Measurements from ENCODE around the gene SNRPN.
"Not testable (repeated sequence)": the region's sequence is repeated elsewhere in the genome, so short reads cannot be mapped to it uniquely, and the experiment has no call there.

SNRPN gene

DNA sequence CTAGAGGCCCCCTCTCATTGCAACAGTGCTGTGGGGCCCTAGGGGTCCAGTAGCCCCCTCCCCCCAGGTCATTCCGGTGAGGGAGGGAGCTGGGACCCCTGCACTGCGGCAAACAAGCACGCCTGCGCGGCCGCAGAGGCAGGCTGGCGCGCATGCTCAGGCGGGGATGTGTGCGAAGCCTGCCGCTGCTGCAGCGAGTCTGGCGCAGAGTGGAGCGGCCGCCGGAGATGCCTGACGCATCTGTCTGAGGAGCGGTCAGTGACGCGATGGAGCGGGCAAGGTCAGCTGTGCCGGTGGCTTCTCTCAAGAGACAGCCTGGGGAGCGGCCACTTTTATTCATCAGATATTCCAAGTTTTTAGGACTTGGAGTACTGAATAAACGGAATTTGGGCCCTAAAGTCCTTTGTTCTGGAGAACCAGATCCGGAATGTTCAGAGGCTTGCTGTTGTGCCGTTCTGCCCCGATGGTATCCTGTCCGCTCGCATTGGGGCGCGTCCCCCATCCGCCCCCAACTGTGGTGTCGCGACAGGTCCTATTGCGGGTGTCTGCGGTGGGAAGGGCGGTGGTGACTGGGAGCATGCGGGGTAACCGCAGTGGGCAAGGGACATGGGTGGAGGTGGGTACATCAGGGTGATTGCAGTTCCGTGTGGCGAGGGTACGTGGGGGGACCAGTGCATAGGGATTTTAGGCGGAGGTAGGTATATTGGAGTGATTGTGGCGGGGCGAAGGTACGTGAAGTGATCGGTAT is at the start of gene SNRPN, which contains the start of gene SNURF:
Gene SNRPN (plus strand): TSS at position 205 of the 748 bp plus-strand sequence. CDS start 19,467 bp downstream, outside the sequence.
Gene SNURF (plus strand): TSS at position 205 of the 748 bp plus-strand sequence. CDS start 62 bp downstream, at position 267.
- peak; percentile 69 for DNase-seq

DNA sequence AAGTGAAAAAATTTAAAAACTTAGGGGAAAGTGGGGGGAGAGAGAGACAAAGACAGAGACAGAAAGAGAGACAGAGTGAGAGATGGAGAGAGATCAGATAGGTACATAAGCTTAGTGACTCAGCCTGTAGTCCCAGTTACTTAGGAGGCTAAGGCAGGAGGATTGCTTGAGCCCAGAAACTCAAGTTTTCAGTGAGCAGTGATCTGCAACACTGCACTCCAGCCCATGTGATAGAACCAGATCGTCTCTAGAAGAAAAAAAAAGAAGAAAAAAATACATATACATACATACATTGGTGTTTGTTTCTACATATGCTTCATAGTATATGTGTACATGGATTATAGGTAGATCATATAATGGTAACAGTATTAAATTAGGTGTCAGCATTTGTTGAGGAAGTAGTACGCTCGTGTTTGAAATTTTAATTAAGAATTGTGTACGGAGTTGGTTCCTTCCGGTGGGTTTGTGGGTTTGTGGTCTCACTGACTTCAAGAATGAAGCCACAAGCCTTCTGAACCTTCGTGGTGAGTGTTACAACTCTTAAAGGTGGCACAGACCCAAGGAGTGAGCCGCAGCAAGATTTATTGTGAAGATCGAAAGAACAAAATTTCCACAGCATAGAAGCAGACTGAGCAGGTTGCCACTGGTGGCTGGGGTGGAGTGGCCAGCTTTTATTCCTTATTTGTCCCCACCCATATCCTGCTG is 38.3 kb upstream of the SNRPN start:
- no peak for DNase-seq

DNA sequence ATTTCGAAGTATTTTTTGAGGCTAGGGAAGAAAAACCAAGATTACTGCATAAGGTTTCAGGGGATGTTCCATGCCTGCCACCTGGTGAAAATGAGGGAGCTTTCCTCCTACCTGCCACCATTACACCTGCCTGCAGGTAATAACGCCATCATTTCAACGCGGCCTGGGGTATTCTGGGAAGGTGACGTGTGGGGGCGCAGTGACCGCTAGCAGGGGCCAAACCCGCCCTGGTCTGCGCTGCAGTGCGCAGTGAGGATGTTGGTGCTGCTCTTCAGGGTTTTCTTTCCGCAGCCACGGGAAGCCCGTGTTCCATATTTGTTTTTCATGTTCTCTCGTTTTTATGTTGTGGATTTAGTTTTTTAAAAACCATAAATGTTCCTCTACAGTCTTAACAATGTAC is 37.4 kb upstream of the SNRPN start:
- no peak for DNase-seq

DNA sequence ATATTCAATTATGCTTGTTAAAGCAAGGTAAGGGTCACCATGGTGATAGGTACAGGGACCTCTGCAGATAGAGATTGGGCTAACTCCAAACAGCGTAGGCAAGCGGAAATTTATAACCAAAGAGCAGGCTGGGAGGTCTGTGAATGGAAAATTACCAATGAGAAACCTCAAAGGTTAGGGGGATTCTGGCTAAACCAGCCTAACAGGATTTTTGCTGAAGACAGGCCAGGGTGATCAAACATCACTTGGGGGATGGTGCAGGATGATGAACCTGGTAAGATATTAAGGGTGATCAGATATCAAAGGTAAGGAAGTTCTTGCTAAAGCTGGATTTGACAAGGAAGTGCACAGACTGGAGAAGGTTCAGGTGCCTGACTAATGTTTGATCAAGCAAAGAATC is 35.3 kb upstream of the SNRPN start:
- DNase-seq = no peak

DNA sequence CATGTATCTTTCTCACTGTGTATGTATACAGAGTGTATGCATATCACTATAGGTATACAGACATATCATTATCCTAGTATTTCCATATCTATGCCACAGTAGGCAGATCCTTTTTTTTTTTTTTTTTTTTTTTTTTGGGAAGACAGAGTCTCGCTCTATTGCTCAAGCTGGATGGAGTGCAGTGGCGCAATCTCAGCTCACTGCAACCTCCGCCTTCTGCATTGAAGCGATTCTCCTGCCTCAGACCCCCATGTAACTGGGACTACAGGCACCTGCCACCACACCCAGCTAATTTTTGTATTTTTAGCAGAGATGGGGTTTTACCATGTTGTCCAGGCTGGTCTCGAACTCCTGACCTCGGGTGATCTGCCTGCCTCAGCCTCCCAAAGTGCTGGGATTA is 32.0 kb upstream of the SNRPN start:
- DNase-seq = not testable (repeated sequence)

DNA sequence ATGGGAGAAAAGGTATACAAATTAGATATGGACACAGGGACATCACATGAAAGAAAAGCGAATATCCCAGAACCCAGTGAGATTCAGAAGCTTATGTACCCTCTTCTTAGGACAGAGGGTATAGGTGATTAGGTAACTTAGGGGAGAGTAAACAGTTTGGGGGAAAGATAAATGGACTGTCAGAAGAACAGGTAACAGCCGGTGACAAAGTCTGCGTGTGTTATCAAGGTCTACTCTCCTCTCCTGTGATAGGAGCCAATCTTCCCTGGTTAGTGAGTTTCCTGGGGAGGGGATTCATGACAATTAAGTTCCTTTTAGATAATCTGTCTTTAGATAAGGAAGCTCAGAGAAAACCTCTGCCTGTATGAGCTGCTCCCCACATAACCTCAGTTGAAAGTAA is 30.6 kb upstream of the SNRPN start:
- DNase-seq = no peak

DNA sequence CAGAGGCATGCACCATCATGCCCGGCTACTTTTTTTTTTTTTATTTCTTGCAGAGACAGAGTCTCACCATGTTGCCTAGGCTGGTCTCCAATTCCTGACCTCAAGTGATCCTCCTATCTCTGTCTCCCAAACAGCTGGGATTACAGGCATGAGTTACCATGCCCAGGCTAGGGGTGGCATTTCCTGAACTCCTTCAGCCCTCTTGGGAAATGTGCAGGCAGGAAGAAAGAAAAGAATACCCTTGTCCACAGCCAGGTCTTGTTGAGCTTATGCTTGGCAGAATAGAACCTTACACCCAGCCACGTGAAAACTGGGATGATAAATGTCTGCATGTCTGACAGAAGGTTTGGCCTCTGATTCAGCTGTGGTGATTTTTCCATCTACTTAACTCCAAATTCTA is 30.2 kb upstream of the SNRPN start:
- DNase-seq = no peak

DNA sequence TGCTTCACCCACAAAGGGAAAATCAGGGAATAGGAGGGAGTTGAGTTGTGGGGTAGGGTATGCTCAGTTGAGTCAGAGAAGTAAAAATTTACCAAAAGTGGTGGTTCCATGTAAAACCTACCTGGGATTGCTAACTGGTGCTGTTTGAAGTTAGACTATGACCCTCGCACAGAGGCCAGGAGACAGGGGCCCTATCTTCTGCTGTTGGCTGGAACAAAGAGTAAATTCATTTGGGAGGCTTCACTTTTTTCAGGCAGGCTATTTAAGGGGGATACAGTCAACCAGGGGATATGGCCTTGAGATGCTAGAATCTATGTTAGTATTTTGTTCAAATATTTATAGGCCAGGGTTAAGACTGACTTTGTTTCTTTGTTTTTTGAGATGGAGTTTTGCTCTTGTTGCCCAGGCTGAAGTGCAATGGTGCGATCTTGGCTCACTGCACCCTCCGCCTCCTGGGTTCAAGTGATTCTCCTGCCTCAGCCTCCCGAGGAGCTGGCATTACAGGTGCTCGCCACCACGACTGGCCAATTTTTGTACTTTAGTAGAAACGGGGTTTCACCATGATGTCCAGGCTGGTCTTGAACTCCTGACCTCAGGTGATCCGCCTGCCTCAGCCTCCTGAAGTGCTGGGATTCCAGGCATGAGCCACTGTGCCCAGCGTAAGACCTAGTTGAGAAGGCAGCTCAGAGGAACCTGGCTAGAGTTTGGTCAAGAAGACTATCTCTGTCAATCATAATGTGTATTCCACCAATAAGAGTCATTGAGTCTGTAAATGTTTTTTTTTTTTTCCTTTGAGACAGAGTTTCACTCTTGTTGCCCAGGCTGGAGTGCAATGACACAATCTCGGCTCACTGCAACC is 22.7 kb upstream of the SNRPN start:
- not testable (repeated sequence) for DNase-seq

DNA sequence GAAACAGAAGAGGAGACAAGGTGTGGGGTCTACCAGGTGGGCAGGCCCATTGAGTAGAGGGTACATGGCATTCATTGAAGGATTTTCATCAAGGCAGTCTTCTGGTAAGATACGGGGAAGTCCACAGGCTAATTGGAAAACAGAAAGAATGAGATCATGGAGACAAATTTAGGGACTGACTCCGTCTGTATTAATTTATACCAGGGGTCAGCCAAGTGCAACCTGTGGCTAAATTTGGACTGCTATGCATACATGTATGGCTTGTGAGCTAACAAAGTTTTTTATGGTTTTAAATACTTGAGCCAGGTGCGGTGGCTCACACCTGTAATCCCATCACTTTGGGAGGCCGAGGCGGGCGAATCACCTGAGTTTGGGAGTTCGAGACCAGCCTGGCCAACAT is 21.1 kb upstream of the SNRPN start:
- DNase-seq = no peak

DNA sequence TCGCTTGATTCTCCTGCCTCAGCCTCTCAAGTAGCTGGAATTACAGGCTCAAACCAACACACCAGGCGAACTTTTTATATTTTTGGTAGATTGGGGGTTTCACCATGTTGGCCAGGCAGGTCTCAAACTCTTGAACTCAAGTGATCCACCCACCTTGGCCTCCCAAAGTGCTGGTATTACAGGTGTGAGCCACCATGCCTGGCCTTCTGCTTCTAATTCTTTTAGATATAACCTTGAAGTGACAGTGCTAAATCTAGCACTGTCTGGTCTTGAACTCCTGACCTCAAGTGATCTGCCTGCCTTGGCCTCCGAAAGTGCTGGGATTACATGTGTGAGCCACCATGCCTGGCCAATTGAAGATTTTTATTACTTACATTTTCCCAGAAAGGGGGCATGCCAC is 16.6 kb upstream of the SNRPN start:
- DNase-seq = not testable (repeated sequence)

DNA sequence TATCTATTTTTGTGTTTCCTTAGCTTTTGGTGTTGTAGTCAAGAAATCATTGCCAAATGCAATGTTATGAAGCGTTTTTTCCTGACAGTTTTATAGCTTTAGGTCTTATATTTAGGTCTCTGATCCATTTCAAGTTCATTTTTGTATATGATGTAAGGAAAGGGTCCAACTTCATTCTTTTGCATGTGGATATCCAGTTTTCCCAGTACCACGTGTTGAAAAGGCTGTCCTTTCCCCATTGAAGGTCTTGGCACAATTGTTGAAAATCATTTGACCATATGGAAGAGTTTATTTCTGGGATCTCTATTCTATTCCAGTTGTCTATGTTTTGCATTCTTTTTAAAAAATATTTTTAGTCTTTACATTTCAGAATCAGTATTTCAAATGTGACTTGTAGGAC is 14.6 kb upstream of the SNRPN start:
- no peak for DNase-seq

DNA sequence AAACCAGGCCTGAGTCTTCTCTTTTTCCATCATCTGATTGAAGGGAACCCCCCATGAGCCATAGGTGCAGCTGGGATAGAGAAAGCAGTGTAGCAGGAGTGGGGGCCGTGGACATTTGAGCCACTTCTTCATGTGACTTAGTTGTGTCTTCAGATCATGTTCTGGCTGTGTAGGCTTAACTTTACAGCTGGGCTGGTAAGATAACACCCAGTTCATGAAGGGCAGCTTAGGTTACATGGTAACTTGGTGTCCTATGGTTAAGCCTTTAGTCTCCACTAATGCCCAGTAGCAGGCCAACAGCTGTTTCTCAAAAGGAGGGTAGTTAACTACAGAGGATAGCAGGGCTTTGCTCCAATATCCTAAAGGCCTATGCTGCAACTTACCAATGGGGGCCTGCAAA is 11.4 kb upstream of the SNRPN start:
- DNase-seq = no peak

DNA sequence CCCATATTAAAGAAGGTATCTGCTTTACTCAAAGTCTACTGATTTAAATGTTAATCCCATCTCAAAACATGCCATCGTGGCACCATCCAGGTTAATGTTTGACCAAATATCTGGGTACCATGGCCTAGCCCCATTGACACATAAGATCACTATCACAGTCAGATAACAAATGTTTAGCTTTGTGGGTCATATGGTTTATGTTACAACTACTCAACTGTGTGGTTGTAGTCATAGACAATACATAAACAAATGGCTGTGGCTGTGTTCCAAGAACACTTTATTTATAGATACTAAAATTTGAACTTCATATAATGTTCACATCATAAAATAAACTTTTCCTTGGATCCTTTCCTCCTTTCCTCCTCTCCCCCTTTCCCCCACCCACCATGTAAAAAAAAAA is 9.8 kb upstream of the SNRPN start:
- no peak for DNase-seq

DNA sequence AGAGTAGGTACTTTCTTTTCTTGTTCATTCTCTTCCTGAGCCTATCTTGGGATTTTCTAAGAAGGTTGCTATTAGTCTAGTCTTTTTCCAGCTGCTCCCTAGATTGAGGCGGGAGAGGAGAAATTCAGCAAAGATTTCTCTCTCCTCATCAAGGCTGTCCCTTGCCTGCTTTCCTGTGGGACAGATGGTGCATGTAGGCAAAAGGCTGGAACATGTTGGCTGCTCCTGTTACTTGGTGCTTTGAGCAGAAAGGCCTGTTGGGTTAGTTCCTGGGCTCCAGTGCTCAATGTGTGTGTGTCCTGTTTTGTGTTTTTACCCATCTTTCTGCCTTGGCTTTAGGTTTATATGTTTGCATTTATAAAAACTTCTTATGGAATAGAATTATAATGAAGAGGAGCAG is 9.1 kb upstream of the SNRPN start:
- DNase-seq = no peak

DNA sequence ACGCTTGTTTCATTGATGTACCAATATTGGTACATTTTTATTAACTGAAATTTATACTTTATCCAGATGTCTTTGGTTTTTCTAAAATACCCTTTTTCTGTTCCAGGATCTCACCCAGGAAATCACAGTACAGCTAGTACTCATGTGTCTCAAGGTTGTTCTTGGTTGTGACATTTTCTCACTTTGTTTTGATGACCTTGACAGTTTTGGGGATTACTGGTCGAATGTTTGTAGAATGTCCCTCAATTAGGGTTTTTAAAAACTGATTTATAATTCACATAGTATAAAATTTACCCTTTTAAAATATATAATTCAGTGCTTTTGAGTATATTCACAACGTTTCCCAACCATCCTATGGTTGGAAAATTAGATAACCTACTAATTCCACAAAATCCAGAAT is 6.3 kb upstream of the SNRPN start:
- no peak for DNase-seq

DNA sequence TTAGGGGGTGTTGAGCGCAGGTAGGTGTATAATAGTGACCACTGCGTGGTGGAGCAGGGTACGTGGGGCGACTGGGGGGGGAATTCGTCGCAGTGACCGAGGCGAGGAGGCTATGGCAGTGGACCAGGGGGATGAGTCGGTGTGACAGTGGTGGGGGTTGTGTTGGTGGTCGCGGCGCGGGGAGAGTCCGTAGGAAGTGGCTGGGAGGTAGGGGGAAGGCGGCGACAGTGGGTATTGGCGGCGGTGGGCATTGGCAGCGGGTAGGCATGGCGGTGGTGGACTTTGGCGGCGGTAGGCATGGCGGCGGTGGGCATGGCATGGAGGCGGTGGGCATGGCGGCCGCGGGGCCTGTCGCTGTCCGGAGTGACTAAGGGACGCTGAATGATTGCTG is 739 bp downstream of the SNRPN start:
- peak; percentile 6 for DNase-seq

DNA sequence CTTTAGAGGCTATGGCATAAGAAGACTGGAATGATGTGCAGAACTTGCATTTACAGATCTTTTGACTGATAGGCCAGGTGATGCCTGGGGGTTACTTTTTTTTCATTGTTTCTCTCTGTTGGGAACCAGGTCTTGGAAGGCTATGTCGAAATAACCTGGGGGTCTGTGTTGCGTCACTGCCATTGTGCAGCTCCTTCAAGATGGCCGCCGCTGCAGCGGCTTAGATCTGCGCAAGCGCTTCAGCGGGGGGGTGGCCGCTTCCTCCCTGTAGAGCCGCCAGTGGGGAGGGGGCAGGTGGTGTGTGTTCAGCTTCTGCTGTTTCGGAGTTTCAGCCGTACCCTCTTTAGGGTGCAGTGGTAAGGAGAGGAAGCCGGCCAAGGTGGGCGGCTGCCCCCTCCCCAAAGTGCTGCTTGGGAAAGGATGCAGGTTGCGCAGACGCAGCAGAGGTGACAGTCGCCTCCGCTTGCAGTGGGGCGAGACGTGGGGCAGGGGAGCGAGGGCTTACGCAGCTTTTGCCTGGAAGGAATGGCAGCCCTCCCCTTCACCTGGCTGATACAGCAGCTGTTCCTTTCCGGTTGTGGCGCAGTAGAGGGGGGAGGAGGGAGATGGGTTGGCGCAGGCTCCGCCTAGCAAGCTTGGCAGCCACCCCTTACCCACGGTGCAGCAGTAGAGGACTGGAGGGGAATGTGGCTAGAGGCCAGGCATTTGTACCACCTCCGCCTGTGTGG is 1.5 kb downstream of the SNRPN start:
- DNase-seq = peak; percentile 72

DNA sequence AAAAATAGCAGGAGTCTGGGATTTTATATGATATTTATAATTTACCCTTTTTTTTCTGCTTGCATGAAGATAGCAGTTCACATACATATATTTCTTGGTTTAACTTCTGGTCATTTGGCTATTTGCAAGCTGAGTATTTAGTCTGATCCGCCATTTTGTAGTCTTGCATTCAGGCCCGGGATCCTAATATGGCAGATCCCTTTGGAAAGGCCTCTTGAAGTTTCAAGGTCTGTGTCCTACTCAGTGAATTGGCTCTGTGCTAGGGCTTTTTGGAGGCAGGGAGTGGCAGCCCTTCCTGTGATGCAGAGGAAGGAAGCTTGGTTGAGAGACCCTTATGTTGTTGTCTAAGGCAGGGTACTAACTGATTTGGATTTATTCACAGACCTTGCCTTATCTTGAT is 2.9 kb downstream of the SNRPN start:
- DNase-seq = no peak

DNA sequence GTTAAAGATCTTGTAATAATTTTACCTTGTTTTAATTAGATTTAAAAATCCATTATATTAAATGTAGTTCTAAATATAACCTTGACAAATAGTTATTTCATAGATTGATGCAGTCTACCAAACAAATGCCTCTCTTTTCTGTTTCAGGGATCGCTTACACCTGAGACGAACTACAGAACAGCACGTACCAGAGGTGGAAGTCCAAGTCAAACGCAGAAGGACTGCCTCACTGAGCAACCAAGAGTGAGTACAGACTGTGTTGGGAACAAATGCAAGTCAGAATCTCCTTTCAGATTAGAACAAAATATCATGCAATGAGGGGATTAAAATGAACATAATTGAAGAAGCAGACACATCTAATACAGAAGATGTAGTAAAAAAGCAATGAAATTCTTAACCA is 7.2 kb downstream of the SNRPN start:
- DNase-seq = no peak

DNA sequence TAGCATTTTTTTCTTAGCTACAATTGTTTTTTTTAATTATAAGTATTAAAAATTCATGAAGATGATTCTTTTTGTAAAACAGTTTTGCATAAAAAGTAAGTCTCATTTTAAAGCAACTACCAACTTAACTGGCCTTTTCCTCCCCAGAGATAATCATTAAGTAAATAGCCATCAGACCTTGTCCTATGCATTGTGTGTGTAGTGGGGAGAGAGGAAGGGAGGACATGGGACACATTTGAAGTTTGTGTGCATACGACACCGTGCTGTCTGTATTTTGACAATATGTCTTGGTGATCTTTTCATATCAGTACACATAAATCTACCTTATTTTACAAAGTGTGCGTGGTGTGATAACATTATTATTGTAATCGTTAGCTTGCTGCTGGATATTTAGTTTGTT is 8.1 kb downstream of the SNRPN start:
- no peak for DNase-seq

DNA sequence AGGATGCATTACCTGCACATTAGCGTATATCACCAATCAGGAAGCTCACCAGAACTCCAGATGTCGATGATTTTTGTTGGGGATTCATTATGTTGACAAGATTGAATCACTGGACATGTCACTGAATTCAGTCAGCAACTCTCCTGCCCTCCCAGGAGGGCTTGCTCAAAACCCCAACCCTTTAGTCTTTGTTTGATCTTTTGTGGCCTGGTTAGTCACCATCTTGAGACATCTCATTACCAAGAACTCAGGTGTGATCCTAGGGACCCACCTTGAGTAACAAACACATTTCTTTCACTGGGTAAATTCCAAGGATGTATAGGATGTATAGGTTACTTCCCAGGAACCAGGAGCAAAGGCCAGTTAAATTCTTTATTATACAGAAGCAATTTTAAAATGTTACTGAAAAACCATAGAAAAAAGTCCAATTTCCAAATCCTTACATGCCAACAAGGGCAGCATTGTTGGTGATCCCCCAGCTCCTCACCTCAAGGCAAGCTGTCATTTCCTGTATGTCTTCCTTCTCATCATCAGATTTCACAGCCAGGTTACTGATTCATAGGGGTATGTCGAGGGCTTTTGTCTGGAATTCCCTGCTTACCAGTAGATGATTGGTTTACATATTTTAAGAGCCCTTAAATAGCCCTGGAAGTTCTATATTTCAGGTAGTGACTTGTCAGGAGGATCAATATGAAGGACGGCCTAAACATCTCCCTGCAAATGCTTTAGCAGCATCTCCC is 11.7 kb downstream of the SNRPN start:
- DNase-seq = no peak

DNA sequence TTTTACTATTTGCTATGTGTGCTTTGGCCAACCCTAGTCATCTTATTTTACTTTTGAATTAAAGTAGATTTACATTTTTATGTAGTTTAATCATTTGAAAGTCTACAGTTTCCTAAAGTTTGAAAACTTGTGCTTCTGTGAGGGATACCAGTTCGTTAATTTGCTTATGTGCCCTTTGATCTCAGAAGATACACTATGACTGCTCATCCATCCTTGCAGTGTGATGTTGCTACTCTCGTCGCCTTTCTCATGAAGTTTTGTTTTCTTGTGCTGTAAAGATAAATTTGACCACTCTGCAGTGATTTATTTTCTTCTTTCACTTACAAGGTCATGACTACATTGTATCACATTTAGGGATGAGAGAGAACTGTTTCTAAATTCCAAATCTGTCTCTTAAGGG is 16.3 kb downstream of the SNRPN start:
- no peak for DNase-seq

All from stimulated activated CD4-positive, alpha-beta T cell treated with anti-CD3 and anti-CD28 coated beads, Interleukin-4, amount 100 ng/mL, for 1 hour (primary cell).